GM21786 (cell line): ENCODE results near the gene HINT1.
"Not testable (repeated sequence)": the region's sequence is repeated elsewhere in the genome, so short reads cannot be mapped to it uniquely, and the experiment has no call there.

Experiments
- ATAC-seq: cut with Tn5 transposase; IDR thresholded peaks from one replicate; pipeline ENCODE4 v1.9.1; 2021; ENCODE audit not compliant: unreplicated experiment

Gene HINT1

DNA sequence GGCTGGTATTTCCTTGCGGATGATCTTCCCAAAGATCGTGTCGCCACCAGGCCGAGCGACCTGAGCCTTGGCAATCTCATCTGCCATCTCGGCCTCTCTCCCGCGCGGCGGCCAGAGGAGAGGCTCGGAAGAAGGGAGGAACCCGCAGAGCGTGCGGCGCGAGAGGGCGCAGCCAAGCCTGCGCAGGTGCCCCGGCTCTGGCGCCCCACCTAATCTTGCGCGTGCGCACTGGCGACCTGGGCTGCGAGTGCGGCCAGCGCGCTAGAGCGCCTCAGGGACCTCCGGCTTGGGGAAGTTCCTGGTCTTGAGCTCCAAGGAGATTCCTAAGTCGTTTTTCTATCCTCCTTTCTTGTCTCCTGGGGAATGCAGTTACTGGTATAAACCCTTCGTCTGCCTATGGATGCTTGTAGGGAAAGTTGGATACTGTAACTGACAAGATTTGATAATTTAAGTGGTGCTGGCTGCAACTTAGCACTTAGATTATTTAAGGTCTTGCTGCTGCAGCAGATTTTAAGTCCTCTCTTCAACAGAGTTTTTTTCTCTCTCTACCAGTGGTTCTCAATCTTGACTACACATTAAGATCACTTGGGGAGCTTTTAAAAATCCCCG is at the start of gene HINT1:
Gene HINT1 (minus strand): TSS at position 138 of the 609 bp plus-strand sequence. CDS start 51 bp downstream, at position 87.
- ATAC-seq = peak; percentile 83

DNA sequence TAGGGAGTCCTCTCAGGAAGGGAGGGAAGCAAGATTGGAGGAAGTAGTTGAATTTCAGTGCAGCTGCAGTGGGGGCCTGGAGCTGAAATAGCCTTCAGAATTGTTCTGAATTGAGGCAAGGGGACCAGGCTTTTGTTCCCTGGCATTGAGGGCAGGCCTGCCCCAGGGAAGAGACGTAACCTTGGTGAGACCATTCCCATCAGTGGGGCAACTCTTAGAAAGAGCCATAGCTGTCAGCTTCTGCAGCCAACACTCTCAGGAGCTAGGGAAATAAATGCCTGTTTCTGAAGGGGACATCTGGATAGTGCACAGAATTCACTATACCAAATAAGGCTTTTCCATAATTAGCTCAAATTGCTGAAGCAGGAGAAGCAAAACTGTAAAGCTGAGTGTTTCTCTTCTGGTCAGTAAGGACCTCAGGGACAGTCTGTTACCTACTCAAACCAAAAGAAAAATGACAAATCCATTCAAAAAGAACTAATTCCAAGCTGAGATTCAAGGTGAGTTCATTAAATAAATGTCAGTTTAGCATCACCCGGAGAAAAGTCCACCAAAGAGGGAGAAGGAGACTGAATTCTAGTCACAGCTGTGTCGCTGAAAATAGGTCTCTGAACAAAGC is 49.7 kb upstream of the HINT1 start:
- ATAC-seq = no peak

DNA sequence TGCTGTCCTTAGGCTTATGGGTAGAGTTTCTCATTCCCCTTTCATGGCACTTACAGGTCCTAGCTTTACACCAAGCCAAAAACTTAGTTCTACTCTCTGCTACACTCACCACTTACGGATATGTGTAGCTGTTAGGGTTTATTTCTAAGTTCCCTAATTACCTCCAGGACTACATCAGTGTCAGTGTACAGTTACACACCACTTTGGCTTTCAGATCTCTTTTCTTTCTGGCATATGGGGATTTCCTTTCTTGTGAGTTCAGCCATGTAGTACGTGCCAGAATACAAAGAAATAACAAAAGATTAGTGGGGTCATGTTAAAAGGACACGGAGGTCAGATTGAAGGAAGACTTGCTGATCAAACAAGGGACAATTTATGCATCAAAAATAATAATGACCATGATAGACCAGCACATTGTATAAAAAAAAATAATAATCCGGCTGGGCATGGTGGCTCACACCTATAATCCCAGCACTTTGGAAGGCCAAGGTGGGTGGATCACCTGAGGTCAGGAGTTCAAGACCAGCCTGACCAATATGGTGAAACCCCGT is 47.5 kb upstream of the HINT1 start:
- ATAC-seq = peak; percentile 28

DNA sequence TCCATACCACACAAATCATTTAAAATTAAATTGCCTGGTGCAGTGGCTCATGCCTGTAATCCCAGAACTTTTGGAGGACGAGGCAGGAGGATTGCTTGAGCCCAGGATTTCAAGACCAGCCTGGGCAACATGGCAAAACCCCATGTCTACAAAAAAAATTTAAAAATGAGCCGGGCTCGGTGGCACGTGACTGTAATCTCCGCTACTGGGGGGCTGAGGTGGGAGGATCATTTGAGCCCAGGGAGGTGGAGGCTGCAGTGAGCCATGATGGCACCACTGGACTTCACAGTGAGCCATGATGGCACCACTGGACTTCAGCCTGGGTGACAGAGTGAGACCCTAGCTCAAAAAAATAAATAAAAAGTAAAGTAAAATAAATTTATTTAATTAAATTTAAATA is 46.6 kb upstream of the HINT1 start:
- no peak for ATAC-seq

DNA sequence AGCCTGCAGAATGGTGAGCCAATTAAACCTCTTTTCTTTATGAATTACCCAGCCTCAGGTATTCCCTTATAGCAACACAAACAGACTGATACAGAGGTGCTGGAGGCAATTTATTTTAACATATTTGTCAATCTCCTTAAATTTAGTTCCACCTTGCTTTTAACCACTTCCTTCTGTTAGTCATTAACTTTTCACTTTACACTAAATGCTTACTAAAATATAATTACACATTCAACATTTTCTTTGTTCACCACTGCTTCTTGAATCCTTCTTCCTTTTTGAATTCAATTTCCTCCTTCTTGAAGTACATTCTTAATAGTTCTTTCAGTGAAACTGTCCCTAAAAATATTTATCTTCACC is 45.1 kb upstream of the HINT1 start:
- no peak for ATAC-seq

DNA sequence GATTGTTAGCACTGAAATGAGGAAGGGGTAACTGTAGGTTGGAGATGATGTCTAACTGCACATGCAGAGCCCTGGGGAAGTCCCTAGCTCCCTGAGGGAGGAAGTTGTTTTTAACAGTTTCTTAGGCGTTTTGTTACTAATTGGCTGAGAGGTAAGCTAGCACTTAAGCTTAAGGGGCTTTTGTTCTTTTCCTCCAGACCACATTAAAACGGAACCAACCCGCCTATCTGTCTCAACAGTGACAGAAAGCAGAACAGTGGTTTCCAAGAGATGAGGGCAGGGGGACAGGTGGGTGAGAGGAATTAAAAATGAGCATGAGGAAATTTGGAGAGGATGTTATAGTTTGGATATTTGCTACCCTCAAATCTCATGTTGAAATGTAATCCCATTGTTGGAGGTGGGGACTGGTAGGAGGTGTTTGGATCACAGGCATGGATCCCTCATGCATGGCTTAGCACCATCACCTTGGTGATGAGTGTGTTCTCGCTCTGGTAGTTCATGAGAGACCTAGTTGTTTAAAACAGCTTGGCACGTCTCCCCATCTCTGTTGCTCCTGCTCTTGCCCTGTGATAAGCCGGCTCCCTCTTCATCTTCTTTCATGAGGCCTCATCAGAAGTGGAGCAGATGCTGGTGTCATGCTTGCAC is 44.6 kb upstream of the HINT1 start:
- peak; percentile 87 for ATAC-seq

DNA sequence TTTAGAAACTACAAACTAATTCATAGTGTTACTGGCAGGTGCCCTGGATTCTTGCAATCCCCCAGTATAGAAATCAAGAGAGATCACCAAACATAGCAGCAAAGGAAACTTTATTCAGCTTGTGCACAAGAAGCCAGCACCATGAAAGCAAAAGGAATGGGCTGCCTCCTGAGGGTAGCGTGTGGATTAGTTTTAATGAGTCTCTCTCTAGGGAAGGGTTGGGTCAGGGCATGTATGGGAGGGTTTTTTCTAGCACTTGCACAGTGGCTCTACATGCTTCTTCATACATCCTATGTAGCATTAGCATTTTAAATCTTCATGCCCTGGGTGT is 44.1 kb upstream of the HINT1 start:
- no peak for ATAC-seq

DNA sequence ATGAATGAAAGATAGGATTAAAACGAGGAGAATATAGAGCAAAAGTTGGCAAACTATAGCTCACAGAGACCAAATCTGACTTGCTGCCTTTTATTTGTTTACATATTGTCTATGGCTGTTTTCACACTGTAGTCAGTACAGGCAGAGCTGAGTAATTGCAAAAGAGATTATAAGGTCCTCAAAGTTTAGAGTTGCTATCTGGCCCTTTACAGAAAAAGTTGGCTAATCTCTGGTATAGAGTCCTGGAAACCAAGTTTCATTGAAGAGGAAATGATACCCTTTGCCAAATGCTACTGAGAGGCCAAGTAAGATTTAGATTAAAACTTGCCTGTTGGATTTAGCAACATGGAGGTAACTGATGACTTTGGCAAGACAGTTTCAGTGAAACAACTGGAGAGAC is 41.7 kb upstream of the HINT1 start:
- ATAC-seq = no peak

DNA sequence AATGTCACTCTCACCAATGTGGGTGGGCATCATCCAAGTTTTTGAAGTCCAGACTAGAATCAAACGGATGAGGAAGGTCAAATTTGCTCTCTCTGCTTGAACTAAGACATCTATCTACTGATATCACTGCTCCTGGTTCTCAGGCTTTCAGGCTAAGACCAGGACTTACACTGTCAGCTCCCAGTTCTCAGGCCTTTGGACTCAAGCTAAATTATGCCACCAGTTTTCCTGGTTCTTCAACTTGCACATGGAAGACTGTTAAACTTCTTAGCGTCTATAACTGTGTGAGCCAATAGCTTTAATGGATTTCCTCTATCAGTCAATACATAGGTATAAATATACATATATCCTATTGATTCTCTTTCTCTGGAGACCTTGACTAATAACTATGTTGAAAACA is 41.0 kb upstream of the HINT1 start:
- no peak for ATAC-seq

DNA sequence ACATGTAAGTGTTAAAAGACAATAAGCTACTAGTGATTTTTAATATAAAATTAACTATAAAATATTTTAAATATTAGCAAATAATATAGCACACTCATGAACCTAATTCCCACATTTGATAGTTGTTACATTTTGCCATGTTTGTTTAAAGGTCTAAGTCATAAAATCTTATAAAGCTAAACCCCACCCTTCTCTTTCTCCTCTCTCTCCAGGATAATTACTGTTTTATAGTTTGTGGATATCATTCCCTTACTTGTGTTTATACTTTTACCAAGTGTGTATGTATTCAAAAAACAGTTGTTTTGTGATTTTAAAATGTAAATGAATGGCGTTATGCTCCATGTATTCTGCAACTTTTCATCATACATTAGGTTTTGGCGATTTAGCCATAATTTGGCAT is 39.9 kb upstream of the HINT1 start:
- ATAC-seq = no peak

DNA sequence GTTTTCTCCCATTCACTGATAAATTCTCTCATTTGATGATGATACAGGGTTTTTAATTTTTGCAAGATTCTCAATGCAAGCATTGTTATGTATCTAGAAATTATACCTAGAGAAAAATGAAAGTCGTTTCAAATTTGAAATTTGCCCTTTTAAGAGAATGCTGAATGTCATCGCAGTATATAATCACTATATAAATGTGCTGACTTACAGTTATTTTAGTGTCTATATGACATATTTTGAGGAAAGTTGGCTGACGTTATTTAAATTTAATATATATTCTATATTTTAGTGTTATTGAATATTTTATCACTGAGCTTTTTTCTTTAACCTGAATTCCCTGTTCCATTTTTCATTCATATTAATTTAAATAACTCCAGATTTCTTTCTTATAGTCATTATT is 35.5 kb upstream of the HINT1 start:
- ATAC-seq = no peak

DNA sequence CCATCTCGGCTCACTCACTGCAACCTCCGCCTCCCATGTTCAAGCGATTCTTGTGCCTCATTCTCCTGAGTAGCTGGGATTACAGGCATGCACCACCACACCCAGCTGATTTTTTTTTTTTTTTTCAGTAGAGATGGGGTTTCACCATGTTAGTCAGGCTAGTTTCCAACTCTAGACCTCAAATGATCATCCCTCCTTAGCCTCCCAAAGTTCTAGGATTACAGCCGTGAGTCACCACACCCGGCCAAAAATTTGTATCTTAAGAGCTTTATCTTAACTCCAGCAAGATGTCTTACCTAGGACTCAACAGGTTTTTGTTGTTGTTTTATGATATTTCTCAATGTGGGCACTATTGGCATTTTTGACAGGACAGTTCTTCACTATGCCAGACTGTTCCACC is 33.6 kb upstream of the HINT1 start:
- no peak for ATAC-seq

DNA sequence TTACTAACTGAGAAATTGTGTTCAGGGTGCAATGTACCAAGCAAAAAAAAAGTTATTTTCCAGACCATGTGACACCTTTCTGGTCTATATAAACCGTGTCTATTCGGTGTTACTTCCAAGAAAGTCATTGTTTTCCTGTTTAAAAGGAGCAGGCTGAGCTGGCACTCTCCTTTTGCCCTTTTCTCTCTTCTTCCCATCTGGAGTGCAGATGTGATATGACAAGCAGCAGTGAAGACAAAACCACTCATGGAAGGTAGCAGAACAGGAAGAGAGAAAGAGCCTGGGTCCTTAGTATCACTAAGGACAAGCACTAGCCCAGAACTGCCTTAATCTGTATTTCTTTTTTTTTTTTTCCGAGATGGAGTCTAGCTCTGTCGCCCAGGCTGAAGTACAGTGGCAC is 31.3 kb upstream of the HINT1 start:
- ATAC-seq = no peak

DNA sequence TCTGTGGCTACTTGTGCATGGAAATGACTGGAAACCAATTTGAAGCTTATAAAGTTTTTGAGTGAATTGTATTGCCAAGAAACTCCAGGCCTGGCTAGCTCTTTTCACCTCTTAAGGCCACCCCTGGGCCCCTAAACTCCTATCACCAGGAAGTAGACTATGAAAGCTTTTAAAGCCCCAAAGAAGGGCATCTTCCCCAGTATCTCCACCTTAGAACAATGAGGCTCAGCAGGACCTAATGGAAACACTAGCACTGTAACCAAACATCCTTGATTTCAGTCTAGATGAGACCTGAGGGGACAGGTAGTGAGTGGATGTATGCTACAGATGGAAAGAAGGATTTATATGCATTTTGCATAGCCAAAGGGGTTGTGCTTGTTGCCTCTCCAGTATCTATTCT is 30.6 kb upstream of the HINT1 start:
- no peak for ATAC-seq

DNA sequence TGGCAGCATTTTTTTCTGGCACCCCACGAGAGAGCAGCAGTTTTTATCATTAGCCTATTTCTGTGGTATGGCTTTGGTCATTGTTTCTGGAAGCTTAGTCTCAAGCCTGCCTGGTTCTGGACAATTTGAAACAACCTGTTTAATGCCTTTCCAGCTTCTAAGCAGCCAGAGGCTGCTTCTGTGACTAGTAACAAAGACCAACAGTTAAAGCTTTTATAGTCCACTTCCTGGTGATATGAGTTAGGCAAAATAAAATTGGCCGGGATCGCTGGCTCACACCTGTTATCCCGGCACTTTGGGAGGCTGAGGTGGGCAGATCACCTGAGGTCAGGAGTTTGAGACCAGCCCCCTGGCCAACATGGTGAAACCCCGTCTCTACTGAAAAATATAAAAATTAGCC is 29.7 kb upstream of the HINT1 start:
- ATAC-seq = no peak

DNA sequence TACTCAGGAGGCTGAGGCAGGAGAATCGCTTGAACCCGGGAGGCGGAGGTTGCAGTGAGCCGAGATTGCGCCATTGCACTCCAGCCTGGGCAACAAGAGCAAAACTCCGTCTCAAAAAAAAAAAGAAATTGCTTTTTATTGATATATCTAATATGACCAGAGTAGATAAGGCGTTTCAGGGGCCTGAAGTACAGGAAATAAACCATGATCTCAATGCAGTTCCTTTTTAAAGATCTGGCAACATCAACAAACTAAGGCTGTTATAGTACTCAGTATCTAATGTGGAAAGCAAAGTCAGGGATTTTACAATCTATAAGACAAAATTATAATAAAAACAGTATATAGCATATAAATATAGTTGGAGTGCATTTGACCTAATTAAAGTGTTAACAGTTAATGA is 28.8 kb upstream of the HINT1 start:
- ATAC-seq = not testable (repeated sequence)

DNA sequence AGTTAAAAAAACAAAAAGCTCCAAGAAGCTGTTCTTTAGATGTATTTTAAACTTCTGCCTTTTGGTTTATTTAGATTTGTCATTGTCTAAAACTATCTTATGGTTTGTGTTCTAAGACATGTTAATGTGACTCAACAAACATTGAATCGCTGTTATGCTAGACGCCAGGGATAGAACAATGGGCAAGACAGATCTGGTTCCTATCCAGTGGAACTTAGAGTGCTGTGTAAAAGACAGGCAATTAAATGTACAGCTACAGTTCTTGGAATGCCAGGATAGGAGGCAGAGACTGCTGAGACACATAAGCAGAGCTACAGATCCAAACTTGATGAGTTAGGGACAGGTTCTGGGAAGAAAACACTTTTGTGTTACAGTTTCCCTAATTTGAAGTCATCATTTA is 28.1 kb upstream of the HINT1 start:
- ATAC-seq = no peak

DNA sequence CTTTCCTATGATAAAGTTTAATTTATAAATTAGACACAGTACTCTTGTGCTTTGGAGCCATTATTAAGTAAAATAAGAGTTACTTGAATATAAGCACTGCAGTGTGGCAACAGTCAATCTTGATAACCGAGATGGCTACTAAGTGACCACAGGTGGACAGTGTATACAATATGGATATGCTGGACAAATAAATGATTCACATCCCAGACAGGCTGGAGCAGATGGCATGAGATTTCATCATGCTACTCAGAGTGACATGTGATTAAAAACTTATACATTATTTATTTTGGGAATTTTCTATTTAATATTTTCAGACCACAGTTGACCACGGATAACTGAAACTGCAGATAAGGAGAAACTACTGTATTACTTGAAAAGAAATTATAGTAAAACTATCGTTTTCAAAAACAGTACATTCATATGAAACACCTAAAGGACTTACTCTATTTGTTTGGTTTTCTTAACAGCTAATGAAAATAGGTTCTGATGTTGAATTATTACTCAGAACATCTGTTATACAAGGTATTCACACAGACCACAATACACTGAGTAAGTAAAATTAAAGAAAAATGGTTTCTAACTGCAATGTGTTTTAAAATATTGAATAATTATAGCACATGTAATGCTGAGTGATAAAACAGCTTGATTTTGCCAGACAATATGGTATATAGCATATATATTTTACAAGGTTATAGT is 21.7 kb upstream of the HINT1 start:
- no peak for ATAC-seq

DNA sequence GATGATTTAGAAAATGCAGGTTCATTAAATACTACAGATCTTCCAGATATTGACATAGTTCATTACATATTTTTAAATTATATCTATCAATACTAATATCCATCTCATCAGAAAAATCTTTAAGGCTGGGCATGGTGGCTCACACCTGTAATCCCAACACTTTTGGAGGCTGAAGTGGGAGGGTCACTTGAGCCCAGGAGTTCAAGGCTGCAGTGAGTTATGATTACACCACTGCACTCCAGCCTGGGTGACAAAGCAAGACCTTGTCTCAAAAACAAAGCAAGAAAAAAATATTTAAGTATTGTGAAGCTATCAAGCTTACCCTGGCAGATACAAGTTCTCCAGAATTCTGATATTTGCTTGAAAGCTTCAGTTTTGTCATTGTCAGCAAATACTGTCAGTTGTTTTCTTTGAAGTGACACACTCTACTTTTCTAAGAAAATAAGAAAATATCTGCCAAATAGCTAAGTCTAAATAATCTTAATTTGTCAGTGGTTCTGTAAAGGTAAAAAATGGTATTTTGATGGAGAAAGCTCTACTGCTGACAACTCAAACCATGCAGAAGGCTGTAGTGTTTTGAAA is 20.6 kb upstream of the HINT1 start:
- ATAC-seq = no peak

DNA sequence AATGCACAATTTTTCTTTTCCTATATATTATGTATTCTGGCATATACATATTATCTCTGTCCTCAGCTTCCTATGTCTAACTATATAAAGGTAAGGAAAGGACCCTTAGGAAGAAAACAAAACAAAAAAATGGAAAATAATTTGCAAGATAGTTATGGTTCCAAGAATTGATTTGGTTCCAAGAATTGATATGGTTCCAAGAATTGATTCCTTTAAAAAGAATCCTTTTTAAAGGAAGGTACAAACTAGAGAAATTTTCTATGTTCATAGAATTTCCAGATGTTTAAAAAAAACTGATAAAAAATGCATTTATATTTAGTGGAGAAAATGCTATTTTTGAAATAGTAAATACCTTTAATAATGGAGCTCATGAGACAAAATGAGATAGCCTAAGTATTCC is 17.8 kb upstream of the HINT1 start:
- ATAC-seq = no peak

DNA sequence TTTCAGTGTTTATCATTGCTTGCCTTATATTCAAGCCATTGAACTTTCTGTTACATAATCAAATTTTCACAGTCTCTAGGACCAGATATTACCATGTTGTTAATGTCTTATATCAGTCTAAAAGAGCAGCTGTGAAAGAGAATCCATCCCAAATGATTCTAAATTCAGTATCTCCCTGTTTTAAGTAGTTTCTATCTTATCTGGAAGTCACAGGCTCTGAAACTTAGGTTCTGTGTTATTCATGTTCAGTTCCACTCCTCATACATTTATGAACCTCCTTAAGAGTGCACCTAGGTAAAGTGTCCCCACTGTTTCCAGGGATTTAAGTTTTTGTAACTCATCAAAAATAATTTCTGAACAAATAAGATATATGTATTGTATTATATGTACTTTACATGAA is 15.4 kb upstream of the HINT1 start:
- ATAC-seq = no peak
